Brain microvascular endothelial cell (primary cell): ENCODE results near the gene XRCC5.

Source experiments
- DNase-seq: peaks from one replicate; pipeline ENCODE4 v3.0.0-alpha.2; 2020
- H3K27ac ChIP-seq: fragments of 250-450 bp; sonication (Bioruptor Pico); 2 replicates; pipeline ENCODE4 v1.5.1; 2020; ENCODE audit warnings: mild to moderate bottlenecking, moderate library complexity
- H3K27me3 ChIP-seq: fragments of 250-450 bp; sonication (Bioruptor Pico); replicated peaks from 2 replicates; pipeline ENCODE4 v1.5.1; 2020; ENCODE audit warnings: mild to moderate bottlenecking
- H3K36me3 ChIP-seq: fragments of 250-450 bp; sonication (Bioruptor Pico); replicated peaks from 2 replicates; pipeline ENCODE4 v1.5.1; 2020; ENCODE audit warnings: mild to moderate bottlenecking
- H3K4me3 ChIP-seq: 2 replicates; pipeline ENCODE4 v1.5.1; 2011; ENCODE audit warnings: low read depth, mild to moderate bottlenecking, control low read depth, low read length, moderate library complexity
- CTCF ChIP-seq: IDR thresholded peaks from 2 replicates; pipeline ENCODE4 v1.5.1; 2011; ENCODE audit warnings: low read depth, mild to moderate bottlenecking, moderate library complexity, low read length, control low read depth, inconsistent platforms; ENCODE audit errors: missing control alignments
- in situ Hi-C: cut with HindIII; loops from 2 replicates; pipeline ENCODE4 v1.10.0; 2017; ENCODE audit warnings: low sequenced_read_pairs, low pct_ligation_motif_present

Gene XRCC5

GRCh38 chr2:216108967-216109921 lies at the start of gene XRCC5:
Gene XRCC5 (plus strand): TSS chr2:216109348. CDS start chr2:216109437, 89 bp downstream.
- peak; percentile 93 for DNase-seq
- H3K4me3 ChIP-seq = peak within 1 kb of the TSS; percentile 98
- H3K27me3 ChIP-seq = no peaks in the 10 kb centered on the region
- no peak for TF ChIP-seq CTCF
- H3K36me3 ChIP-seq = peaks cover 25% of the 10 kb centered on the region
- H3K27ac ChIP-seq = peak within 1 kb of the TSS; percentile 81
- in situ Hi-C loops = no loop called here

GRCh38 chr2:216064014-216064630 lies 45.0 kb upstream of the XRCC5 start:
- H3K27ac ChIP-seq = no peak overlapping the region

GRCh38 chr2:216064665-216065064 lies 44.5 kb upstream of the XRCC5 start:
- Histone ChIP-seq H3K27ac (no peak overlapping the region), H3K4me3 (no peak overlapping the region), H3K27me3 (no peaks in the 10 kb centered on the region), H3K36me3 (no peaks in the 10 kb centered on the region)
- in situ Hi-C loops = no loop called here
- TF ChIP-seq CTCF = no peak
- no peak for DNase-seq

More at GRCh38 chr2:216064014-216064630, 45.0 kb upstream of the XRCC5 start:
- H3K27me3 ChIP-seq = no peaks in the 10 kb centered on the region
- no peaks in the 10 kb centered on the region for H3K36me3 ChIP-seq
- in situ Hi-C loops = no loop called here
- DNase-seq = no peak
- TF ChIP-seq CTCF = no peak
- no peak overlapping the region for H3K4me3 ChIP-seq

GRCh38 chr2:216066230-216066629 lies 42.9 kb upstream of the XRCC5 start:
- in situ Hi-C loops = no loop called here
- no peak for TF ChIP-seq CTCF
- H3K27ac ChIP-seq = no peak overlapping the region
- peak; percentile 64 for DNase-seq
- H3K27me3 ChIP-seq = no peaks in the 10 kb centered on the region
- H3K36me3 ChIP-seq = no peaks in the 10 kb centered on the region
- H3K4me3 ChIP-seq = no peak overlapping the region

- no peak for TF ChIP-seq CTCF
- in situ Hi-C loops = no loop called here
- Histone ChIP-seq H3K27ac (no peak overlapping the region), H3K4me3 (no peak overlapping the region), H3K36me3 (no peaks in the 10 kb centered on the region), H3K27me3 (no peaks in the 10 kb centered on the region)
- DNase-seq = no peak
These were observed 40.1 kb upstream of the XRCC5 start for GRCh38 chr2:216069028-216069427.
